Measurements from ENCODE around the gene HES4.

DNA sequence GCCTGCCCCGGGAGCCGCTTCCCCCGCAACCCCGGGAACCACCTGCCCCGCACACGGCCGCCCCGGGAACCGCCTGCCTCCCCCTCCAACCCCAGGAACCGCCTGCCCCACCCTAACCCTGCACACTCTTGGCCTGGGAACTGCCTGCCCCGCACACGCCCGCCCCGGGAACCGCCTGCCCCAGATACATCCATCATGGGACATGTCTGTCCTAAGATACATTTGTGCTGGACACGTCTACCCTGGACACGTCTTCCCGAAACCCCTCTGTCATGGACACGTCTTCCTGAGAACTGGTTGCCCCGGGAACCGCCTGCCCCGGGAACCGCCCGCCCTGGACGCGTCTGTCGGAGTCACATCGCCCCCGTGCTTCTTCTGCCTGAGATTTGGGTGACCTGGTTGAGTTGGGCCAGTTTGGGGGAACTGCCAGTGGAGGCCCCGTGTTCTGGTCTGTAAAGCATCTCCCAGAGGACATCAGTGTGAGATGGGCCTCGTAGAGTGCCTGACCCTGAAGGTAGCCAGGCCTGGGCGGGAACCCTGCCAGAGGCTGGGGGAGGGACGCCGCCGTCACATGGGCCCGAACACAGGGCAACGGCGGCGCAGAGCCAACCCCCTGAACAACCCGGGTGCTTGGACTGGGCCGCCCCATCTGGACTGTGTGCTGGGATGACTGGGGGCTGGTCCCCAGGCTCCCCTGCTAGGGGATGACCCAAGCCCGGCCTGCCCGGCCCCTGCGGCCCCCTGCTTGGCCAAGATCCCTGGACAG lies 21.6 kb downstream of the HES4 start:
- no peak for TF ChIP-seq ZBTB8A (CRISPR knock-in tag; IDR thresholded peaks at IDR 0.05; ENCODE audit: borderline replicate concordance, low read depth)
- TF ChIP-seq, protein P1, sequence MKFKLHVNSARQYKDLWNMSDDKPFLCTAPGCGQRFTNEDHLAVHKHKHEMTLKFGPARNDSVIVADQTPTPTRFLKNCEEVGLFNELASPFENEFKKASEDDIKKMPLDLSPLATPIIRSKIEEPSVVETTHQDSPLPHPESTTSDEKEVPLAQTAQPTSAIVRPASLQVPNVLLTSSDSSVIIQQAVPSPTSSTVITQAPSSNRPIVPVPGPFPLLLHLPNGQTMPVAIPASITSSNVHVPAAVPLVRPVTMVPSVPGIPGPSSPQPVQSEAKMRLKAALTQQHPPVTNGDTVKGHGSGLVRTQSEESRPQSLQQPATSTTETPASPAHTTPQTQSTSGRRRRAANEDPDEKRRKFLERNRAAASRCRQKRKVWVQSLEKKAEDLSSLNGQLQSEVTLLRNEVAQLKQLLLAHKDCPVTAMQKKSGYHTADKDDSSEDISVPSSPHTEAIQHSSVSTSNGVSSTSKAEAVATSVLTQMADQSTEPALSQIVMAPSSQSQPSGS (CRISPR knock-in tag; IDR thresholded peaks at IDR 0.05) = no peak
- TF ChIP-seq, protein P2, sequence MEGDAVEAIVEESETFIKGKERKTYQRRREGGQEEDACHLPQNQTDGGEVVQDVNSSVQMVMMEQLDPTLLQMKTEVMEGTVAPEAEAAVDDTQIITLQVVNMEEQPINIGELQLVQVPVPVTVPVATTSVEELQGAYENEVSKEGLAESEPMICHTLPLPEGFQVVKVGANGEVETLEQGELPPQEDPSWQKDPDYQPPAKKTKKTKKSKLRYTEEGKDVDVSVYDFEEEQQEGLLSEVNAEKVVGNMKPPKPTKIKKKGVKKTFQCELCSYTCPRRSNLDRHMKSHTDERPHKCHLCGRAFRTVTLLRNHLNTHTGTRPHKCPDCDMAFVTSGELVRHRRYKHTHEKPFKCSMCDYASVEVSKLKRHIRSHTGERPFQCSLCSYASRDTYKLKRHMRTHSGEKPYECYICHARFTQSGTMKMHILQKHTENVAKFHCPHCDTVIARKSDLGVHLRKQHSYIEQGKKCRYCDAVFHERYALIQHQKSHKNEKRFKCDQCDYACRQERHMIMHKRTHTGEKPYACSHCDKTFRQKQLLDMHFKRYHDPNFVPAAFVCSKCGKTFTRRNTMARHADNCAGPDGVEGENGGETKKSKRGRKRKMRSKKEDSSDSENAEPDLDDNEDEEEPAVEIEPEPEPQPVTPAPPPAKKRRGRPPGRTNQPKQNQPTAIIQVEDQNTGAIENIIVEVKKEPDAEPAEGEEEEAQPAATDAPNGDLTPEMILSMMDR (CRISPR knock-in tag; IDR thresholded peaks at IDR 0.05) = no peak
- TF ChIP-seq, protein P3, sequence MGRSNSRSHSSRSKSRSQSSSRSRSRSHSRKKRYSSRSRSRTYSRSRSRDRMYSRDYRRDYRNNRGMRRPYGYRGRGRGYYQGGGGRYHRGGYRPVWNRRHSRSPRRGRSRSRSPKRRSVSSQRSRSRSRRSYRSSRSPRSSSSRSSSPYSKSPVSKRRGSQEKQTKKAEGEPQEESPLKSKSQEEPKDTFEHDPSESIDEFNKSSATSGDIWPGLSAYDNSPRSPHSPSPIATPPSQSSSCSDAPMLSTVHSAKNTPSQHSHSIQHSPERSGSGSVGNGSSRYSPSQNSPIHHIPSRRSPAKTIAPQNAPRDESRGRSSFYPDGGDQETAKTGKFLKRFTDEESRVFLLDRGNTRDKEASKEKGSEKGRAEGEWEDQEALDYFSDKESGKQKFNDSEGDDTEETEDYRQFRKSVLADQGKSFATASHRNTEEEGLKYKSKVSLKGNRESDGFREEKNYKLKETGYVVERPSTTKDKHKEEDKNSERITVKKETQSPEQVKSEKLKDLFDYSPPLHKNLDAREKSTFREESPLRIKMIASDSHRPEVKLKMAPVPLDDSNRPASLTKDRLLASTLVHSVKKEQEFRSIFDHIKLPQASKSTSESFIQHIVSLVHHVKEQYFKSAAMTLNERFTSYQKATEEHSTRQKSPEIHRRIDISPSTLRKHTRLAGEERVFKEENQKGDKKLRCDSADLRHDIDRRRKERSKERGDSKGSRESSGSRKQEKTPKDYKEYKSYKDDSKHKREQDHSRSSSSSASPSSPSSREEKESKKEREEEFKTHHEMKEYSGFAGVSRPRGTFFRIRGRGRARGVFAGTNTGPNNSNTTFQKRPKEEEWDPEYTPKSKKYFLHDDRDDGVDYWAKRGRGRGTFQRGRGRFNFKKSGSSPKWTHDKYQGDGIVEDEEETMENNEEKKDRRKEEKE (IDR thresholded peaks at IDR 0.05) = no peak
- TF ChIP-seq, protein P4, sequence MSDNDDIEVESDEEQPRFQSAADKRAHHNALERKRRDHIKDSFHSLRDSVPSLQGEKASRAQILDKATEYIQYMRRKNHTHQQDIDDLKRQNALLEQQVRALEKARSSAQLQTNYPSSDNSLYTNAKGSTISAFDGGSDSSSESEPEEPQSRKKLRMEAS (IDR thresholded peaks at IDR 0.05) = no peak
- no peak for TF ChIP-seq EZH2 (conservative IDR thresholded peaks at IDR 0.05; ENCODE audit: low read depth, low read length)
- TF ChIP-seq YY1 (IDR thresholded peaks at IDR 0.05; ENCODE audit: insufficient read depth, insufficient replicate concordance, low read depth, low read length) = no peak
- no peak for TF ChIP-seq MAFF (IDR thresholded peaks at IDR 0.05; ENCODE audit: low read depth, low read length)

Measured in HepG2 (cell line).